ENCODE data around the gene TEDC1. TPM values are rescaled to one million over a fixed set of nuclear protein-coding genes. Genes with fewer than 3 reads are reported as not detected.
A peak's percentile ranks its signal among the peaks of the same experiment; 100 is the strongest.

Gene TEDC1
- total and polyA plus RNA-seq, 2 donors from 2014 or later, result 6.9 to 13.2 TPM

DNA sequence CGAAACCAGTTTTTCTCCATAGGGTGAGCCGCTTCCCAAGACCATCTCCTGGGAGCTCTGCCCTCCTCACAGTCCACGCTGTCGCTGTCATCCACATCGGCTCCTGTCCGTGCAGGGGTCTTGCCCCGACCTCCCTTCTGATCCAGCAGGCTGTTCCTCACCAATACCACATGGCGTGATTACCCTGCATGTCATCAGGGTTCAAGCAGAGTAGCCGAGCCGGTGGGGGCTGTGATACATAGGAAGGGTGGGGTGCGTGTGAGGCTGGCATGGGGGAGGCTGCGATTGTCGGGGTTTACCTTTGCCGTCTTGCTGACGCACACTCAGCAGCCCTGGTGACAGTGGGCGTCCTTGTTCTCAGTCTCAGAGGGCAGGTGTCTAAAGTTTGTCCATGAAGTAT is 17.0 kb downstream of the TEDC1 start:
- H3K9ac ChIP-seq (ENCODE audit: low read length in 3 of 3), result no peak overlapping the region
- peak overlapping the region in 1 of 2 donors; percentile 32 for H3K27ac ChIP-seq (ENCODE audit: low read depth in 2 of 2, low read length in 2 of 2)
- TF ChIP-seq, protein P1, sequence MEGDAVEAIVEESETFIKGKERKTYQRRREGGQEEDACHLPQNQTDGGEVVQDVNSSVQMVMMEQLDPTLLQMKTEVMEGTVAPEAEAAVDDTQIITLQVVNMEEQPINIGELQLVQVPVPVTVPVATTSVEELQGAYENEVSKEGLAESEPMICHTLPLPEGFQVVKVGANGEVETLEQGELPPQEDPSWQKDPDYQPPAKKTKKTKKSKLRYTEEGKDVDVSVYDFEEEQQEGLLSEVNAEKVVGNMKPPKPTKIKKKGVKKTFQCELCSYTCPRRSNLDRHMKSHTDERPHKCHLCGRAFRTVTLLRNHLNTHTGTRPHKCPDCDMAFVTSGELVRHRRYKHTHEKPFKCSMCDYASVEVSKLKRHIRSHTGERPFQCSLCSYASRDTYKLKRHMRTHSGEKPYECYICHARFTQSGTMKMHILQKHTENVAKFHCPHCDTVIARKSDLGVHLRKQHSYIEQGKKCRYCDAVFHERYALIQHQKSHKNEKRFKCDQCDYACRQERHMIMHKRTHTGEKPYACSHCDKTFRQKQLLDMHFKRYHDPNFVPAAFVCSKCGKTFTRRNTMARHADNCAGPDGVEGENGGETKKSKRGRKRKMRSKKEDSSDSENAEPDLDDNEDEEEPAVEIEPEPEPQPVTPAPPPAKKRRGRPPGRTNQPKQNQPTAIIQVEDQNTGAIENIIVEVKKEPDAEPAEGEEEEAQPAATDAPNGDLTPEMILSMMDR (IDR thresholded peaks at IDR 0.05; ENCODE audit: borderline replicate concordance, extremely low read depth, insufficient read depth), result no peak
- DNase-seq (peak in 2 of 5 donors; percentile 40 to 55), FAIRE-seq (no peak)
- peaks cover 0 to 2% (median 0%) of the 10 kb centered on the region in 3 donors for H3K4me1 ChIP-seq (ENCODE audit: control insufficient read depth in 2 of 3, insufficient read depth in 2 of 3, low read depth in 1 of 3, low read length in 3 of 3)
- intact Hi-C loops (cut with DNase I), result no loop called here
- H3K36me3 ChIP-seq (ENCODE audit: control insufficient read depth in 2 of 3, insufficient read depth in 3 of 3, low read length in 3 of 3), result no peaks in the 10 kb centered on the region
- H3K4me3 ChIP-seq (ENCODE audit: low read length in 3 of 3), result no peak overlapping the region
- H3K9me3 ChIP-seq (ENCODE audit: control insufficient read depth in 2 of 3, insufficient read depth in 1 of 3, low read length in 3 of 3), result no peaks in the 10 kb centered on the region
- H3K27me3 ChIP-seq (ENCODE audit: control insufficient read depth, insufficient read depth, low read length), result peaks cover 2% of the 10 kb centered on the region

GRCh38 chr14:105508601-105509000 is 17.6 kb downstream of the TEDC1 start:
- DNase-seq (peak in 2 of 5 donors; percentile 16 to 45), FAIRE-seq (no peak)
- TF ChIP-seq, protein P1 (IDR thresholded peaks at IDR 0.05; ENCODE audit: borderline replicate concordance, extremely low read depth, insufficient read depth), result no peak
- intact Hi-C loops (cut with DNase I), result no loop called here
- Histone ChIP-seq H3K36me3 (ENCODE audit: control insufficient read depth in 2 of 3, insufficient read depth in 3 of 3, low read length in 3 of 3) (no peaks in the 10 kb centered on the region), H3K9me3 (ENCODE audit: control insufficient read depth in 2 of 3, insufficient read depth in 1 of 3, low read length in 3 of 3) (no peaks in the 10 kb centered on the region), H3K27ac (ENCODE audit: low read depth in 2 of 2, low read length in 2 of 2) (no peak overlapping the region), H3K9ac (ENCODE audit: low read length in 3 of 3) (no peak overlapping the region), H3K4me3 (ENCODE audit: low read length in 3 of 3) (no peak overlapping the region), H3K27me3 (ENCODE audit: control insufficient read depth, insufficient read depth, low read length) (peaks cover 2% of the 10 kb centered on the region), H3K4me1 (ENCODE audit: control insufficient read depth in 2 of 3, insufficient read depth in 2 of 3, low read depth in 1 of 3, low read length in 3 of 3) (peaks cover 0 to 2% (median 0%) of the 10 kb centered on the region in 3 donors)

GRCh38 chr14:105517096-105517495 is 26.1 kb downstream of the TEDC1 start:
- FAIRE-seq (no peak), DNase-seq (peak in 1 of 5 donors; percentile 24)
- Histone ChIP-seq H3K27ac (ENCODE audit: low read depth in 2 of 2, low read length in 2 of 2) (no peak overlapping the region), H3K36me3 (ENCODE audit: control insufficient read depth in 2 of 3, insufficient read depth in 3 of 3, low read length in 3 of 3) (no peaks in the 10 kb centered on the region), H3K4me1 (ENCODE audit: control insufficient read depth in 2 of 3, insufficient read depth in 2 of 3, low read depth in 1 of 3, low read length in 3 of 3) (no peaks in the 10 kb centered on the region), H3K9me3 (ENCODE audit: control insufficient read depth in 2 of 3, insufficient read depth in 1 of 3, low read length in 3 of 3) (no peaks in the 10 kb centered on the region), H3K9ac (ENCODE audit: low read length in 3 of 3) (no peak overlapping the region), H3K4me3 (ENCODE audit: low read length in 3 of 3) (no peak overlapping the region), H3K27me3 (ENCODE audit: control insufficient read depth, insufficient read depth, low read length) (no peaks in the 10 kb centered on the region)
- TF ChIP-seq, protein P1 (IDR thresholded peaks at IDR 0.05; ENCODE audit: borderline replicate concordance, extremely low read depth, insufficient read depth), result no peak
- intact Hi-C loops (cut with DNase I), result no loop called here

Measured in kidney (tissue), 14 donors.